NCI-H345 (cell line): ENCODE results near the gene MATN4.
"Not testable (repeated sequence)": the region's sequence is repeated elsewhere in the genome, so short reads cannot be mapped to it uniquely, and the experiment has no call there.

Experiments used
- DNase-seq: peaks from one replicate; lab custom pipeline; 2025; lab: John Stamatoyannopoulos, UW

Gene MATN4, protein sequence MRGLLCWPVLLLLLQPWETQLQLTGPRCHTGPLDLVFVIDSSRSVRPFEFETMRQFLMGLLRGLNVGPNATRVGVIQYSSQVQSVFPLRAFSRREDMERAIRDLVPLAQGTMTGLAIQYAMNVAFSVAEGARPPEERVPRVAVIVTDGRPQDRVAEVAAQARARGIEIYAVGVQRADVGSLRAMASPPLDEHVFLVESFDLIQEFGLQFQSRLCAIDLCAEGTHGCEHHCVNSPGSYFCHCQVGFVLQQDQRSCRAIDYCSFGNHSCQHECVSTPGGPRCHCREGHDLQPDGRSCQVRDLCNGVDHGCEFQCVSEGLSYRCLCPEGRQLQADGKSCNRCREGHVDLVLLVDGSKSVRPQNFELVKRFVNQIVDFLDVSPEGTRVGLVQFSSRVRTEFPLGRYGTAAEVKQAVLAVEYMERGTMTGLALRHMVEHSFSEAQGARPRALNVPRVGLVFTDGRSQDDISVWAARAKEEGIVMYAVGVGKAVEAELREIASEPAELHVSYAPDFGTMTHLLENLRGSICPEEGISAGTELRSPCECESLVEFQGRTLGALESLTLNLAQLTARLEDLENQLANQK

GRCh38 chr20:45308117-45308778 lies at the start of gene MATN4:
TSS of gene MATN4 (minus strand) at chr20:45308299. CDS start at chr20:45305582, 2,717 bp downstream.
- DNase-seq = no peak

DNA sequence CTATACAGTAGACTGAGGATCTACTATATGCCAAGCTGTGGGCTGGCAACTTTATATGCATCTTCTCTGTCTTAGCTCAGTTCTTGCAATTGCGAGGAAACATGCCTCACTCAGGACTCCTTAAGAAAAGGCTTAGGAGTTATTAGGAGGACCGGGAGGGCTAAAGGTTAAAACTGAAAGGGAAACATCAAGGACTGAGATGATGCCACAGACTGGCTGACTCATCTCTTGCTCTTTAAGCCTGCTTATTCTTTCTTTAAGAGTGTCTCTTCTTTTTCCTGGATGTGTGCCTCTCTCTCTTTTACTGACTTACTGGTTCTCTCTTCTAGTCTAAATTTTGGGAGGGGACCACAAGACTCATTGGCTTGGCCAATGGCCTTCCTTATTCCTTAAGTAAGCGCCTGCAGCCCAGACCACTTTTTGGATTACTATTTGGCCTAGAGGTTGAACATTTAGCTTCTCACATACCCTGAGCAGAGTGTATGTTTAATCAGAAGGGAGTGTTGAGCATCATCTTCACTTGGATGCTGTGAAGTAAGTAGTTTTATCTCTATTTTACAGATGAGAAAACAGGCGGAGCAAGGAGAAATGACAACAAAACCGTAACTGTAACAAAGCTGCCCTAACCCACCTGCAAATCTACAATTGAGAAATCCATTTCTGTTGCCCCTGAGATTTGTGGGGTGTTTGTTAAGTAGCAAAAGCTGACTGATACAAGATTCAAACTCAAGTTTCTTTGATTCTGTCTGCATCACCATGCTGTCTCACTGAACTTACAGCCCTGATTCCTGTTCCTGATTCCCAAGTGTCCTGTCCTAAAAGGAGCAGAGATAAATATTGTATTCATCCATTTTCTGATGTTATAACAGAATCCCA lies 47.3 kb upstream of the MATN4 start:
- no peak for DNase-seq

- DNase-seq = no peak
Observed at GRCh38 chr20:45354423-45355208, 46.5 kb upstream of the MATN4 start.

- DNase-seq = no peak
Observed at GRCh38 chr20:45353746-45354145, 45.6 kb upstream of the MATN4 start.

GRCh38 chr20:45352729-45353128 lies 44.6 kb upstream of the MATN4 start:
- no peak for DNase-seq

GRCh38 chr20:45350795-45351194 lies 42.7 kb upstream of the MATN4 start:
- not testable (repeated sequence) for DNase-seq

DNA sequence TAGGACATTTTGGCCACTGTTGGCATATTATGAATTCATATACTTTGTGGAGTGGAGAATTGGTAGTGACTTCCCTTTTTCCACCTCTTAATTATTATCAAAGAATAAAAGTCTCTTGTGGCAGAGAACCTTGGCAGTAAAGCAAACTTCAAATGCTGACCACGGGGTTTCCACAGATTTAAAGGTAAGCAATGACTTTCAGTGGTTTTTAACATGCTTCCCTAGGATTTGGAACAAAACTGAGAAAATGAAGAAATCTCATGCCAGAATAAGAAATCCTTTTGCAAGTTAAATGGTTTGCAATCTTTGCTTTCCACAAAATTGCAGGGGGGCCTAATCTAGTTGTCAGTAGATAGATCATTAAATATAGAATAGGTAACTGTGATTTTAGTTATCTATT lies 42.1 kb upstream of the MATN4 start:
- DNase-seq = no peak

GRCh38 chr20:45347936-45348778 lies 40.1 kb upstream of the MATN4 start, which contains the start of gene SDC4:
TSS of gene SDC4 (minus strand) at chr20:45348424. CDS start at chr20:45348384, 40 bp downstream.
- DNase-seq = peak; percentile 71

GRCh38 chr20:45347297-45347935 lies 39.3 kb upstream of the MATN4 start:
- DNase-seq = no peak

DNA sequence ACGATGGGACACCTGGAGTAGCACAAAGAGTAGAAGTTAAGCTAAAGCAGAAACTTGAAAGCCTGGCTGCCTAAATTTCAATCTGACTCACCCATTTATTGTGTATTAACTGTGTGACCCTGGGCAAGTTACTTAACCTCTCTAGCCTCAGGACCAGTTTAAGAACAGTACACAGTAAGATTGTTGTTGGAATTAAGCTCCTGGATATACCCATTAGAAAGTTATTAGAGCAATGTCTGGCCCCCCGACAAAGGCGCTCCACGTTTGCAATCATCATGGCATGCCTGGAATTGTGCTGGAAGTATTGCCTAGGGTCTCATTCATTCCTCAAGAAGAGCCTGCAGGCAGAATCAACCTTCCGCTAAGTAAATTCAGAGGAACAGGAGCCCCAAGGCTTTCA lies 38.8 kb upstream of the MATN4 start:
- DNase-seq = no peak

DNA sequence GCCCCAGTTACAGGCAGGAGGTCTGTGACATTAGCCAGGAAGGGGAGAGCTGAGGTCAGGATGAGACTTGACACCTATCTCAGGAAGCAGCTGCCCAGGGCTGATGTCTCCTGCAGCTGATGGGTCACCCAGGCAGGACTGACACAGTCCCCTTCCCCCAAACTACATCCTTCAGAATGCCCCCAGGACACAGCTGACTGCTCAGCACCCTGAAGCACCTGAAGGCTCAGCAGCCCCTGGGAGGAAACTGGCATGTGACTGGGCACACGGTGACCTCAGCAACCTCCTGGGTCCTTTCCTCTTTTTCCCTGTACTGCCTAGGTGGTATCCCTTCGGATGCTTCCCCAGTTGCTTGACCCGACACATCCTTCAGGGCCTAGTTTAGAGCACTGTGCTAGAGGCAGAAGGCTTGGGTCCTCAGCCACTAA lies 38.2 kb upstream of the MATN4 start:
- DNase-seq = no peak

DNA sequence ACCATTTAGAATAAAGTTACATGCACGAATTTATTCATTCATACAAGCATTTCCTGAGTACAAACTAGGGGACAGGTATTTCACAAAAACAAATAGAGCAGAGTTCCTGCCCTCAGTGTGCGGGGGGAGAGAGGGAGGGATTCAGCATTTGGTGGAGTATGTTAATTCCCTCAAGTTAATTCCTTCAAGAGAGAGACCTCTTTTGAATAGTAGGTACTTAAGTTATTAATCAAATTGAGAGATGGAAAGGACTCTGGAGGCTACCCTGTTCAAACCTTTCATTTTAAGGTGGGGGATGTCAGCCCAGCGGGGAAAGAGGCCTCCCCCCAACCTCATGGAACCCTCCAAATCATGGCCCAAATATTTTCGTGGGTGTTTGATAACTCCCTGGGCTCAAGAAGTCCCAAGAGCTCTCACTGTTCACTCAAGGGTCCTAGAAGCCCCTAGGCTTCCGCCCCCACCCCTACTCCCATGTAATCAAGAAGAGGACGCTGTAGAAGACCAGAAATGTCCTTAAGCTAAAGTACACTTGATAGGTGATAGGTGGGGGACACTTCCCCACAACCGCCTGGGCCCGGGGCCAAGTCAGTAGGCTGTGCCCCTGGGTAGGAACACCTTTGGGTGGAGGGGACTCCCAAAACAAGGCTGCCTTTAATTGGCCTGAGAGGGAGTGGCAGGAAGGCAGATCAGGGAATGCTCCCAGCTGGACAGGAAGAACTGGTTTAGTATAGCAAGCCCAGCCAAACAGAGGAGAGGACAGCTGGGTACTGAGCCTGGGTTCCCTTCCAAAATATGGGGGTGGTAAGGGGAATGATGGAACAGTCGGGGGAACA lies 37.2 kb upstream of the MATN4 start:
- DNase-seq = no peak

DNA sequence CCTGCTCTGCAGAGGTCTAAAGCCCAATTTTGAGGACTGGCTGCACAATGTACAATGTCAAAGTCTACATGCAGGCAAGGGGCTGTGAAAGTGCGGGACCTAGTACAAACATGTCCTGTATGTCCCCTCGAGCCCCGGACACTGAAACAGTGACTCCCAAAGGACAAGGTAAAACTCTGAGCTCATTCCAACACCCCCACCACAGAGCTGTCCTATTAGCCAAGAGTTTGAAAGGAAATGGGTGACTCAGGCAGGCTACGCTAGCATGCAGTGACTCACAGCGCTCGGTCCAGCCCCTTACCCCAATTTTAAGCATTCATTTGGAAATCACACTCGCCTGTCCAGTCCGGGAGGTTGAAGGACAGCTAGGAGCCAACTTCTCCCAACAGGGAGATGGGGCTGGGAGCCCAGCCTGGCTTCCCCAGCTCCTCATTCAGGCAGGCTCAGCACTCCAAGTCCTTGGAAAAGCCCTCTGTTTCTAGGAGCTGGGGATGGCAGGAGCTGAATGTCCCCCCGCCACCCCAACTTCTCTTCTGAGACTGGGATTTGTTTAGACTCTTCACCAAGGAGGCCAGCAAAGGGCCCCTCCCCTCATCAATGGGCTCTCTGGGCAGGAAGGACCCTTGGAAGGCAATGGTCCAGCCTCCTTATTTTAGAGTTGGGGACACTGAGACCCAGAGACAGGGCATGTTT lies 36.2 kb upstream of the MATN4 start:
- DNase-seq = no peak

DNA sequence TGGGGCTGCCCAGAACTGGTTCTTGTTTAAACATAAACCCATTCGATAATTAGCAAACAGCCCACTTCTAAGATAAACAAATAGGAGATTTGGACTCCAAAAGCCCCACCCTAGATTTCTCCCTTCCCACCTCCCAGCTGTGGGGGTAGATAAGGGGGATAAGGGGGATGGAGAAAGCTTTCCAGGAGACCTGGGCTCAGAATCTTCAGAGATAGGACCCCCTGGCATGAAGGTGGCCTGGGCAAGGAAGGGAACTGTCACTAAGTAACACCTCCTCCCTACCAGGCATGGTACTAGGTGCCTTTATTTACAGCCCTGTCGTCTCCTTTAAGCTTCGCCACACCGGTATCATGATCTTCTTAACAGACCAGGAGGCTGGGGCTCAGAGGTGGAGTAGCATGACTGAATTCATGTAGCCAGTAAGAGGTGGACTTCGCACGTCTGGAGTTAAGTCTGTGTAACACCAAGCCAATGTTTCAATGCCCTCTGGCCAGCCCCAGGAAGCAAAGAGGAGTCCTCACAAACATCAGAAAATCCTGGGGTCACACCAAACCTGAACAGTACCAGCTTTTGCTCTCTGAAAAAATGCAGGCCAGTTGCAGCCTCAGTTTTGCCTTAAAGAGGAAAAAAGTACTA lies 35.6 kb upstream of the MATN4 start:
- DNase-seq = peak; percentile 79

DNA sequence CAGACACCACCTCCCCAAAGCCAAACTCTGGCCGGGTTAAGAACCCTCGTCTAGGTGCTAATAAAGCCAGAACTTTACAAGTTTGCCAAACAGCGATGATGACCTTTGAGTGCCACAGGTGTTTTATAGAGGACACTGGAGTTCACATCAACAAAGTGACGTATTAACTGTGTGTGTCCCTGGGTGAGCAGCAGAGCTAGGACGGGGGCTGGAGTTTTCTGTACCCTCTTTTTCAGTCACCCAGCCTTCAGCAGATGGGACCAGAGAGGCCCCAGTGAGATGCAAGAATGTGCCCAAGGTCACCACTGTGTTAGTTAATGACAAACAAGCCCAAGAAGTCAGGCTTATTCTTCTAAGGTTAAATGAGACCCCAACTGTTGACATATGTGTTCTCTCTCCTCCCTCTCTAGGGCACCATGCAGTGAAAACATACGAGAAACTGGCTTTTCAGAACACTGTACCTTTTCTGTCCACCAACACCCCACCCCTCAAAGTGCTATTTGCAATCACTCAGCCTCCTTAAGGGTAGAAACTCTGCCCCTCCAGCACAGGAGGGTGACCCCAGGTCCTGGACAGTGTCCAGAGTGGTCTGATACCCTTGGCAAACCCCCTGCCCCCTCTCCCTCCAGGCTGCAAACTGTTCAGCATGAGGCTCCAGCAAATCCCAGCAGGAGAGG lies 34.9 kb upstream of the MATN4 start:
- no peak for DNase-seq

GRCh38 chr20:45341939-45342854 lies 34.1 kb upstream of the MATN4 start:
- DNase-seq = peak; percentile 67
